CD4-positive, alpha-beta T cell treated with Interferon gamma for 1 hour (primary cell): ENCODE data around the gene EXOSC5.
"Not testable (repeated sequence)": the region's sequence is repeated elsewhere in the genome, so short reads cannot be mapped to it uniquely, and the experiment has no call there.

ENCODE experiments used
- DNase-seq: peaks from one replicate; pipeline ENCODE4 v3.0.0-alpha.2; 2020

The EXOSC5 gene

GRCh38 chr19:41397086-41398049 lies at the start of gene EXOSC5, which contains the start of gene BCKDHA:
Gene EXOSC5 (minus strand): TSS chr19:41397359. CDS start chr19:41397328, 31 bp downstream.
Gene BCKDHA (plus strand): TSS chr19:41397818. CDS start chr19:41397828, 10 bp downstream.
- peak; percentile 100 for DNase-seq

GRCh38 chr19:41445575-41445974 lies 48.4 kb upstream of the EXOSC5 start:
- DNase-seq: no peak

- DNase-seq: no peak
These were observed 46.8 kb upstream of the EXOSC5 start for GRCh38 chr19:41443813-41444455.

GRCh38 chr19:41442473-41443355 lies 45.6 kb upstream of the EXOSC5 start, which contains the start of gene ERICH4:
Gene ERICH4 (plus strand): TSS chr19:41443156. CDS start chr19:41443170, 14 bp downstream.
- no peak for DNase-seq

- no peak for DNase-seq
These were observed 44.3 kb upstream of the EXOSC5 start for GRCh38 chr19:41441321-41441945.

GRCh38 chr19:41439441-41440222 lies 42.5 kb upstream of the EXOSC5 start, which contains the start of gene DMAC2:
Gene DMAC2 (minus strand): TSS chr19:41439912. CDS start chr19:41439899, 13 bp downstream.
- peak; percentile 93 for DNase-seq

DNA sequence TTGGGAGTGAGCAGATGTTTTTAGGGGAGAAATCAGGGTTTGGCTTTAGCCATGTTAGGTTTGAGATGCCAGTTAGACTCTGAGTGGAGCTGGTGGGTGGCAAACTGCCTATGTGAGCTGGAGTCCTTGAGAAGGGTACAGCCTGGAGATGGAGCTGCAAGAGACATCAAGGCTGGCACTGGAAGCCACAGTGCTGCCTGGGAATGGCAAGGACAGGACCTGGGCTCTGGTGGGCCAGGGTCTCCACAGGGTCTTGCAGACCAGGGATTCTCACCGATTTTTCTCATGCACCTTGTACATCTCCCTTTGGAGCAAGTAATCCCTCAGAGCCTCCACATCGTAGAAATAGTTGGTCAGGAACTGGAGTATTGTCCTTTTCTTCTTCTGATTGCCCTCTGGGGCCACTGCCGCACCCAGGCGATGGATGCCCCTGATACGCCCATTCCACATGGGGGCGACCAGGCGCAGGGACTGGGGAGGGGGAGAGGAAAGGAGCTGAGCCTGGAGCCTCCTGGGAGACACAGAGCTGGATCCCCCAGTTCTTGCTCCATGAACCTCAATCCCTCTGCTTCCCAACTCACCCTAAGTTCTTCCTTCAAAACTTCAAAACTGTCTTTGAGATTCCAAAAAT lies 40.9 kb upstream of the EXOSC5 start:
- no peak for DNase-seq

DNA sequence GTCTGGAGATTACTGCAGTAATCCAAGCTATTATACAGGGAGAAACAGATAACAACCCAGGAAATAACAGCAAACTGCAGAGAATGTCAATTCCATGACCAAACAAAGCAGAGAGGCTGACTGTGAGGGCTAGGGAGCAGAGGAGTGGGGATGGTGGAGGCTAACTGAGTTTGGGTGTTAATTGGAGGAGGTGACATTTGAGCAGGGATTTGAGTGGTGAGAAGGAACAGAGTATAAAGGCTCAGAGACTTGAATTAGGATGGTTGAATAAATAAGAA lies 39.5 kb upstream of the EXOSC5 start:
- DNase-seq: no peak

DNA sequence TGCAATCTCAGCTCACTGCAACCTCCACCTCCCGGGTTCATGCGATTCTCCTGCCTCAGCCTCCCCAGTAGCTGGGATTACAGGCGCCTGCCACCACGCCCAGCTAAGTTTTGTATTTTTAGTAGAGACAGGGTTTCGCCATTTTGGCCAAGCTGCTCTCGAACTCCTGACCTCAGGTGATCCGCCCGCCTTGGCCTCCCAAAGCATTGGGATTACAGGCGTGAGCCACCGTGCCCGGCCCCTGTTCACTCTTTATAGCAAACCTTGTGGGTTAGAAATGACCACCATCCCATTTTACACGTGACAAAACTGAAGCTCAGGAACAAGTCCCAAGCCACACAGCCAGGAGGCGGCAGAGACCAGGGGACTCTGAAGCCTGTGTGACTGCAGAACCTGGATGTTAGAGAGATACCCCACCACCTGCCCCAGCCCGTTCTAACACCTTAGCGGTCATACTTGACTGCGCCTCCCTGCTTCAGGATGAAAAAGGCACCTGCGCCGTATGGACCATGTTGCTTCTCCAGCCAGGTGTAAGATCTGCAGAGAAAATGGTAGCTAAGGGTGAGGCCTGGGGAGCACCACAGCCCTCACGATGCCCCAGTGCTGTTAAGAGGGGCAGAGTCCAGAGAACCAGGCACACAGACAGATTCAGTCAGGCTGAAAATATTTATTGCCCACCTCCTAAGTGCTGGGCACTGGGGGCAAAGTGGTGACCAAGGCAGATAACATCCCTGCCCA lies 38.9 kb upstream of the EXOSC5 start:
- DNase-seq: no peak

DNA sequence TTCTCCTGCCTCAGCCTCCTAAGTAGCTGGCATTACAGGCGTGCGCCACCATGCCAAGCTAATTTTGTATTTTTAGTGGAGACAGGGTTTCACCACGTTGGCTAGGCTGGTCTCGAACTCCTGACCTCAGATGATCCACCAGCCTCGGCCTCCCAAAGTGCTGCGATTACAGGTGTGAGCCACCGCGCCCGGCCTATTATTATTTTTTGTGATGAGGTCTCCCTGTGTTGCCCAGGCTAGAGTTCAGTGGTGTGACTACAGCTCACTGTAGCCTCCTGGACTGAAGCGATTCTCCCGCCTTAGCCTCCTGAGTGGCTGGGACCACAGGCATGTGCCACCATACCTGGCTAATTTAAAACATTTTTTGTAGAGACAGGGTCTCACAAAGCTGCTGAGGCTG lies 38.2 kb upstream of the EXOSC5 start:
- not testable (repeated sequence) for DNase-seq

DNA sequence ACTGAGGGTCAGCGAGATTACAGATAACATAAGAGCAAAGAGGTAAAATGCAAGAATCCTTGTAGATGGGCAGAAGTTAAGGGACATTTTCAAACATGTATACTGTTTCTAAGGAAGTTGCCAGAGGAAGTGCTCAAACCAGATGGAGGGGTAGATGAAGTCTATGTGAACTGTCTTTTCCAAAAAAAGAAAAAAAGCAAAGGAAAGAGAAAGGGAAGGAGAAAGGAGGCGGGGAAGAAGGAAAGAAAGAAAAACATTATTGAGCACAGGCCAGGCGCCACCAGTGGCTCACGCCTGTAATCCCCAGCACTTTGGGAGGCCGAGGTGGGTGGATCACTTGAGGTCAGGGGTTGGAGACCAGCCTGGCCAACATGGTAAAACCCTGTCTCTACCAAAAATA lies 37.3 kb upstream of the EXOSC5 start:
- no peak for DNase-seq

DNA sequence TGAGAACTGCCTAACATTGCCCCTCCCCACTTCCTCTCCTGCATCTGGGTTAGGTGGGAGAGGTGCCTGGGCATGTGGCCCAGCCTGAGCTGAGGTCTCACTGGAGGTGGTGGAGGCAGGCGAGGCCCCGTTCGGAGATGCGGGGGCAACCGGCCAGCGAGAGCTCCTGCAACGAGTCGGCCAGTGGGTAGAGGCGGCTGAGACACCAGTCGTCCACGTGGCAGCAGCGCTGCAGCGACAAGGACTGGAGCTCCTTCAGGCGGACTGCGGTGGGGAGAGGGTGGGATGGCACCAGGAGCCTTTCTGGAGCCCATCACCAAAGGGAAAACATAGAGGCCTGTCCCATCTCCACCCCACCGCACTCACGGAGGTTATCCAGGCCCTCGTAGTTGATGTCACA lies 36.0 kb upstream of the EXOSC5 start:
- DNase-seq: no peak

- DNase-seq: peak; percentile 27
These were observed 34.5 kb upstream of the EXOSC5 start for GRCh38 chr19:41431426-41432386.

DNA sequence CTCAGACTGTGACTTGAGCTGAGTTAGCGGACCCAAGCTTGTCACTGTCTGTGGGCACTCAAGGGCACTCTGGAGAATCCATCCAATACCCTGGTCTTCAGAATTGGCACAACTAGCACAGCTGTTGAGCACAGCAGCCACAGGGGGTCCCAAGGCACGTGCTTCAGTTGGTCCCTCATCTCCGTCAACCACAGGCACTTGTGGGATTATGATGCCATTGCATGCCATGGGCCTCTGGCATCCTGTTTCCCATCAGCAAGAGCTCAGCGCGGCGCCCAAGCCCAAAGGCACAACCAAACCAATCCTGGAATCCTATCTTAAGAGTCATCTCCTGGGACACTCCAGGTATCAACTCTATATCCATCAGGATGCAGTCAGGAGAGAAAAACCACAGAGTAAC lies 33.8 kb upstream of the EXOSC5 start:
- no peak for DNase-seq

DNA sequence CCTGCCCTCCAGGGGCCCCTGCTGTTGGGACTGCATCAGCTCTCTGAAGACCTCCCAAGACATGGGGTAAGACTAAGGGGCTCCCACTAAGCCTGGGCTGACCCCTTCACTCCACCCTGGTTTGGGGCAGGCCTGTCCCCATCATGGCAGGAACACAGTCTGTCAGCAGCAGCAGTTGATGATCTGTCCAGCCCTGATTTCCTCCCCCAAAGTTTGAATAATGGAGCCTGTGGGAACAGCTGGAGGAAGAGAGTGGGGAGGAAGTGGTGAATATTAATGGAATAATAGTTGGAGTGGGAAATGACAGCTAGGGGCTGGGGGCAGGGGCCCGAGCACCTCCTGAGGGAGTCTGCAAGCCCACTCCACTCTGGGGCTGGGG lies 31.3 kb upstream of the EXOSC5 start:
- DNase-seq: no peak

- DNase-seq: peak; percentile 43
These were observed 30.7 kb upstream of the EXOSC5 start for GRCh38 chr19:41427647-41428480.

- DNase-seq: peak; percentile 45
These were observed 29.9 kb upstream of the EXOSC5 start, which contains the start of gene B3GNT8 for GRCh38 chr19:41426952-41427646. Gene B3GNT8 (minus strand): TSS chr19:41427374. CDS start chr19:41426778, 596 bp downstream.
